Endodermal cell (in vitro differentiated cells): ENCODE results near the gene SFN. TPM values are rescaled to one million over a fixed set of nuclear protein-coding genes. Genes with fewer than 3 reads are reported as not detected.

Experiments used
- DNase-seq: peaks from one replicate; pipeline ENCODE4 v3.0.0-alpha.2; 2017
- H3K27ac ChIP-seq: 2 replicates; pipeline ENCODE4 v1.5.1; 2013; ENCODE audit warnings: mild to moderate bottlenecking, low read depth, low read length, moderate library complexity
- H3K27me3 ChIP-seq: 2 replicates; pipeline ENCODE4 v1.6.1; 2013; ENCODE audit warnings: mild to moderate bottlenecking, low read length, moderate library complexity; ENCODE audit not compliant: insufficient read depth, control insufficient read depth, poor library complexity, severe bottlenecking
- H3K36me3 ChIP-seq: 2 replicates; pipeline ENCODE4 v1.7.0; 2013; ENCODE audit warnings: mild to moderate bottlenecking, low read length, moderate library complexity; ENCODE audit not compliant: control insufficient read depth, insufficient read depth
- H3K4me1 ChIP-seq: one replicate; pipeline ENCODE4 v1.7.0; 2013; ENCODE audit warnings: low read length; ENCODE audit not compliant: control insufficient read depth, insufficient read depth
- H3K4me3 ChIP-seq: 2 replicates; pipeline ENCODE4 v1.5.1; 2013; ENCODE audit warnings: mild to moderate bottlenecking, low read length, moderate library complexity
- H3K9ac ChIP-seq: 2 replicates; pipeline ENCODE4 v1.6.1; 2013; ENCODE audit warnings: mild to moderate bottlenecking, low read length, moderate library complexity; ENCODE audit not compliant: poor library complexity, severe bottlenecking; ENCODE audit errors: extremely low read depth
- H3K9me3 ChIP-seq: 2 replicates; pipeline ENCODE4 v1.6.1; 2013; ENCODE audit warnings: mild to moderate bottlenecking, low read length, moderate library complexity; ENCODE audit not compliant: control insufficient read depth
- H3K27ac Mint-ChIP-seq: 2 replicates; pipeline ENCODE4 v1.8.0; 2020; ENCODE audit warnings: mixed read lengths
- H3K27me3 Mint-ChIP-seq: 2 replicates; pipeline ENCODE4 v1.8.0; 2021; ENCODE audit warnings: mild to moderate bottlenecking, mixed read lengths; ENCODE audit not compliant: insufficient read depth
- H3K36me3 Mint-ChIP-seq: 2 replicates; pipeline ENCODE4 v1.8.0; 2020; ENCODE audit warnings: low read depth, mixed read lengths
- H3K4me1 Mint-ChIP-seq: 2 replicates; pipeline ENCODE4 v1.8.0; 2020; ENCODE audit warnings: mixed read lengths
- H3K4me3 Mint-ChIP-seq: 2 replicates; pipeline ENCODE4 v1.8.0; 2020; ENCODE audit warnings: mild to moderate bottlenecking, moderate library complexity, mixed read lengths
- H3K9me3 Mint-ChIP-seq: 2 replicates; pipeline ENCODE4 v1.8.0; 2020; ENCODE audit warnings: mild to moderate bottlenecking, mixed read lengths
- CTCF ChIP-seq: fragments of 200-600 bp; sonication (generic); conservative IDR thresholded peaks from 2 replicates; pipeline ENCODE4 v1.5.0; 2021; ENCODE audit warnings: antibody characterized with exemption, mild to moderate bottlenecking
- WGBS, 2 experiments: methylation state at CpG; one replicate each; pipeline versions ENCODE4 v1.1.5 to v1.1.7; 2013; ENCODE audit warnings: missing lambda C conversion rate in 2 of 2, mixed read lengths in 1 of 2; ENCODE audit not compliant: insufficient coverage in 1 of 2, insufficient read length in 1 of 2; 5-methylcytosine and 5-hydroxymethylcytosine counted together
- total RNA-seq, 2 donors: library from RNA; stranded (reverse); fragmentation: NEBNext Ultra II Directional in 1 of 2; extraction: Animal tissue kit (Norgen Biotek cat#: 25700) in 1 of 2; gene quantifications; 2 replicates in 1 of 2; 3 replicates in 1 of 2; pipeline ENCODE4 v1.2.1, GENCODE V29; 2021

The SFN gene
- total RNA-seq, 2 donors from 2014 or later: 1.5 to 2.6 TPM

DNA sequence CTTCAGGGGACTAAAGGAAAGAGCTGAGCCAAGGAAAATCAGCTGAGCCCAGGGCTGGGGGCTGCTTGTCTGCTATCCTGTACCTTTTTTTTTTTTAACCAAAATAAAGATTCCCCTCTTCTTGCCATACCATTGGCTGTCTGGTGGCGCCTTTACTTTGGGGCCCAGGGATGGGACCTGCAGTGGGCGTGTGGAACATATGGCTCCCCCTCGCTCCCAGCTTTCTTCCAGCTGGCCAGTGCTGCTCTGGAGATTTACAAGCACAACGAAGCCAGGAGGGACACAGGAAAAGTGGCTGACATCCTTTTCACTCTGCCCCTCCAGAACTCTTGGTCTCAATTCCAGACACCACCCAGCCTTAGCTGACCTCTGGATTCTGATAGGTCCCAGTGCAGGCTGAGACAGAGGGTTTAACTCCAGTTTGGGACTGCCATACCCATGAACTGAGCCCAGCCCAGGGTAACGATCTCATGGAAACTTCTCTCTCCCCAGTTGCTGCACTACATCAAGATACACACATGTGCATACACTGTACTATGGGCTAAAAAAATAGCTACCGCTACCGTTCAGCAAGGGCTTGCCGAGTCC, 5.4 kb upstream of the SFN start:
- Mint-ChIP-seq H3K9me3 (no peaks in the 10 kb centered on the region), H3K27ac (no peak overlapping the region), H3K27me3 (no peaks in the 10 kb centered on the region), H3K4me3 (no peak overlapping the region), H3K36me3 (peaks cover 18% of the 10 kb centered on the region), H3K4me1 (peaks cover 12% of the 10 kb centered on the region)
- DNase-seq: no peak
- H3K27ac ChIP-seq: no peak overlapping the region
- no peak for TF ChIP-seq CTCF
- no peaks in the 10 kb centered on the region for H3K4me1 ChIP-seq
- peaks cover 19% of the 10 kb centered on the region for H3K36me3 ChIP-seq
- H3K27me3 ChIP-seq: no peaks in the 10 kb centered on the region
- no peaks in the 10 kb centered on the region for H3K9me3 ChIP-seq
- H3K9ac ChIP-seq: no peak overlapping the region
- H3K4me3 ChIP-seq: no peak overlapping the region
- 92 to 93% methylated on average over 6 to 8 of the region's 8 CpGs for WGBS, 2 experiments

DNA sequence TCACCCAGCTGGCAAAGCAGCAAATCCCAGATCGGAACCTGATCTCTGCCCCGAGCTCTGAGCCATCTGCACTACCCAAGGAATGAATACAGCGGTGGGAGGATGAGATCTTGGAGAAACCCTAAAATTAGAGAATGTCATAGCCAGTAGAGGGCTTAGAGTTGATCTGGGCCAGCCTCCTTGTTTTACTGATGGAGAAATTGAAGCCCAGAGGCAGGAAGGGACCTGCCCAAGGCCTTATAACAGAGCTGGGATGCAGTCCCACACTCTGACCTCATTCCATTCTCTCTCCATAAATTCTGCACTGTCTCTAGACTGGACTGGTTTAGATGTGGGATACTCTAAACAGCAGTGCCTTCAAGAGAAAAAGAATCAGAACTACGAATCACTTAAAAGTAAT, 4.8 kb upstream of the SFN start:
- H3K36me3 ChIP-seq: peaks cover 13% of the 10 kb centered on the region
- H3K9me3 ChIP-seq: no peaks in the 10 kb centered on the region
- DNase-seq: no peak
- Mint-ChIP-seq H3K27ac (no peak overlapping the region), H3K36me3 (peaks cover 13% of the 10 kb centered on the region), H3K4me3 (no peak overlapping the region), H3K27me3 (peaks cover 4% of the 10 kb centered on the region), H3K9me3 (no peaks in the 10 kb centered on the region), H3K4me1 (peaks cover 12% of the 10 kb centered on the region)
- H3K27me3 ChIP-seq: no peaks in the 10 kb centered on the region
- no peak overlapping the region for H3K9ac ChIP-seq
- 90% methylated on average over 4 of the region's 4 CpGs for WGBS, 2 experiments
- no peaks in the 10 kb centered on the region for H3K4me1 ChIP-seq
- no peak for TF ChIP-seq CTCF
- no peak overlapping the region for H3K4me3 ChIP-seq
- no peak overlapping the region for H3K27ac ChIP-seq

DNA sequence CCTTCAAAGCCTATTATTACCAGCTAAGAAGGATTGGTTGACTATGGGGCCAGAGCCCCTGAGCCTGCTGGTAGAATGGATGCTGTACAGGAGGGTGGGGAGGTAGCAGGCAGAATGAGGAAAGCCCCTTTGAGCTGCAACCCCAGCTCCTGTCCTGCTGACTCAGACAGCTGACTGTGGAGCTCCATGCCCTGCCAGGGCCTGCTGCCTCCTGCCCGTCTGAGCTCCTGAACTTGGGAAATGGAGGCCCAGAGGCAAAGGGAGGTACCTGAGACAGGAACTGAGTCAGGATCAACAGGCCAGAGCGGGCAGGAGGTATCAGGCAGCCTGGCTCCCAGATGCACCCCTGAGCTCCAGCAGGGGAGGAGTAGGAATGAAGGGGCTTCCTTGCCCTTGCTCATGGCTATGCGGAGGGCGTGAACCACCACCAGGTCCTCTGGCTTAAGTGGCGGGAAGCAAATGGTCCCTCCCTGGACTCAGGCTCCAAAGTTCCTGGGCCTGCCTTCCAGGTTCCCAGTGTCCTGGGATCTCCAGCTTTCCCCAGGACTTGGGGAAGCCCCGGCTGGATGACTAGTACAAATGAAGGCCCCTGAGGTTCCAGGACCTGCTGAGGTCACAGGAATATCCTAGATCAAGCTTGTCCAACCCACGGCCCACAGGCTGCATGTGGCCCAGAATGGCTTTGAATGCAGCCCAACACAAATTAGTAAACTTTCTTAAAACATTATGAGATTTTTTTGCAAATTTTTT, 3.9 kb upstream of the SFN start:
- Mint-ChIP-seq H3K27me3 (peaks cover 10% of the 10 kb centered on the region), H3K4me1 (peaks cover 13% of the 10 kb centered on the region), H3K9me3 (no peaks in the 10 kb centered on the region), H3K4me3 (no peak overlapping the region), H3K36me3 (peaks cover 7% of the 10 kb centered on the region), H3K27ac (no peak overlapping the region)
- Histone ChIP-seq H3K27ac (no peak overlapping the region), H3K4me3 (no peak overlapping the region), H3K9me3 (no peaks in the 10 kb centered on the region), H3K9ac (no peak overlapping the region), H3K4me1 (no peaks in the 10 kb centered on the region), H3K36me3 (peaks cover 4% of the 10 kb centered on the region), H3K27me3 (no peaks in the 10 kb centered on the region)
- DNase-seq: no peak
- 93 to 100% methylated on average over 4 to 7 of the region's 7 CpGs for WGBS, 2 experiments
- TF ChIP-seq CTCF: no peak
